NCI-H510A (cell line): ENCODE results near the gene SLC25A19.
"Not testable (repeated sequence)": the region's sequence is repeated elsewhere in the genome, so short reads cannot be mapped to it uniquely, and the experiment has no call there.

Experiments
- DNase-seq: peaks from one replicate; lab custom pipeline; 2025; lab: John Stamatoyannopoulos, UW

SLC25A19 gene

DNA sequence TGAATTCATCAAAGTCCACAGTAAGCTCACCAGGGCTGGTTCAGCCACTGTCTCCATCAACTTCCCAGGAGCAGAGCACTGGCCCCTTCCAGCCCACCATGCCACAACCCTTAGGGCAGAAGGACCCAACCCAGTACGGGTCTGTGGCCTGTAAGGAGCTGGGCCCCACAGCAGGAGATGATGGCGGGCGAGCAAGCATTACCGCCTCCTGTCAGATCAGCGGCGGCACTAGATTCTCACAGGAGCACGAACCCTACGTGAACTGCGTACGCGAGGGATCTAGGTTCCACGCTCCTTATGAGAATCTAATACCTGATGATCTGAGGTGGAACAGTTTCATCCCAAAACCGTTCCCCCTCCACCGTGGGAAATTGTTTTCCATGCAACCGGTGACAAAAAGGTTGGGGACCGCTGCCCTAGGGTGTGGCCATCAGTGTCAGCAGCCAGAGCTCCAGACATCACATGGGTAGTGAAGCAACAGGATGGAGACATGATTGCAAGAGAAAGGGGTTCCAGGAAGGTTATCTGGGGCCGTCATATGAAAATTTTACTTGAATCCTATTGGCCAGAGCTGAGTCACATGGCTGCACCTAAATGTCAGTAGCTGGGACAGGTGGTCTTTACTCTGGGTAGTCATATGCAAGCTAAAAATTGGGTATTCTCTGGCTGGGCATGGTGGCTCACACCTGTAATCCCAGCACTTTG, 12.4 kb upstream of the SLC25A19 start:
- DNase-seq, result no peak

DNA sequence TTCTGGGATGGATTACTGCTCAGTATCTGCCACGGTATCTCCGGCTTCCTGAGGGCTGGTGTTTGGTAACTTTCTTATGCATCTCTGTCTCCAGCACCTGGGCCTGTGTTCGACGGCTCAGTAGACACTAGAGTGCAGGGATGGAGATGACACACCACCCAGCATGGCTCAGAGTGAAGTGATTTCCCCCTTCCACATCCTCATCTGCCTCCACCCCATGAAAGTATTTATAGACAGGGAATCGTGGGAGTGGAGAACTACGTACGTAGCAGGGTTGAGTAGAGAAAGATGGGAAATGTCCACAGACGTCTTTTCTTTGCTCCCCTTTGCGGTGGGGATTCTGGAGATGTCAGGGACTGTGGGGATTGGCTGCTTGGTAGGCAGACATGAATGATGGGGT, 11.8 kb upstream of the SLC25A19 start:
- DNase-seq, result no peak

DNA sequence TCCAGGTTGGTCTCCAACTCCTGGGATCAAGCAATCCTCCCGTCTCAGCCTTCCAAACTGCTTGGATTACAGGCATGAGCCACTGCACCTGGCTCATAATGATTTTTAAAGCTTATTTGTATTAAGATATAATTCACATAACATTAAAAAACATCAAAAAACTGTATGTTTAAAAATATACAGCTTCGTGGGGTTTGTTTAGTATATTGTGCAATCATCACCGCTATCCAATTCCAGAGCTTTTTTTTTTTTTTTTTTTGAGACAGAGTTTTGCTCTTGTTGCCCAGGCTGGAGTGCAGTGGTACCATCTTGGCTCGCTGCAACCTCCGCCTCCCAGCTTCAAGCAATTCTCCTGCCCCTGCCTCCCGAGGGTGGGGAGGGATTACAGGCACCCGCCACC, 11.0 kb upstream of the SLC25A19 start:
- DNase-seq, result no peak

DNA sequence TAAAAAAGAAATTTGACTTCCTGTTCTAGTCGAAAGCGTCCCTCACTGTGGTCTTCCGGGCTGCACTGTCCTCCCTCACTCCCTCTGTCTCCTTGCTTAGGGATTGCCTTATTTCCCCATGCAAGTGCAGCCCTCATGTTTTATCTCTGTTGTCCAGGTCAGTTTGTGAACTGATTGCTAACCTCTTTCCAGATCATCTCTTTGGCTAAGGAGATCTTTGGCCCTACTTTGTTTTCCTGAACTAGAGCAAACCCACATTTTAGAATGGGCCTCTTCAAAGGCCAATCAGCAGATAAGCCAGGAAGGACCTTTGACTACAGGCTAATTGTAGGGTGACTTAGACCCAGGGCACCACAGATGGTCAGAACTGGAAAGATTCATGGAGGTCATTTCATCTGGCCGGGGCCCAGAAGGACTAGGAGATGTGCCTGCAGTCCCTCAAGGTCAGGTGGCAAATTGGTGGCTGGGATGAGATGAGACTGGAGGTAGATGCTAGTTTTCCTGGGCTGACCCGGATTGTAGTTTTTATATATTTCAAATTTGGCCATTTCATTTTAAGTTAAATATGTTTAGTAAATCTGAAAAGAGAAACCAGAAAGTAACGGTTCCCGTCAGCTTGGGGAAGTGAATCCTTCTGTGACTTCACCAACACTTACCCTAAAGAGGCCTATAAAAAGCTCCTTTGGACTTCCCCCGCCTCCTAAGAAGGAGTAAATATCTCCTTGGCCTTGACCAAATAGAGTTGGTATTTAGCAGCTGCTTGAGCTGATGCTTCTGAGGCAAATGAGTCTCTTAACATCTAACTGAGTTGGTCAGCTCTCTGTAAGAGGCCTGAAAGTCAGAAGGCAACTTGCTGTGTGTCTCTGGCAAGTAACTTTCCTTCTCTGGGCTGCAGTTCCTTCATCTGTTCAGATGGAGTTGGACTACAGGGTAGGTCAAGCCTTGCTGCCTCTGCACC, 6.2 kb upstream of the SLC25A19 start:
- DNase-seq, result no peak

DNA sequence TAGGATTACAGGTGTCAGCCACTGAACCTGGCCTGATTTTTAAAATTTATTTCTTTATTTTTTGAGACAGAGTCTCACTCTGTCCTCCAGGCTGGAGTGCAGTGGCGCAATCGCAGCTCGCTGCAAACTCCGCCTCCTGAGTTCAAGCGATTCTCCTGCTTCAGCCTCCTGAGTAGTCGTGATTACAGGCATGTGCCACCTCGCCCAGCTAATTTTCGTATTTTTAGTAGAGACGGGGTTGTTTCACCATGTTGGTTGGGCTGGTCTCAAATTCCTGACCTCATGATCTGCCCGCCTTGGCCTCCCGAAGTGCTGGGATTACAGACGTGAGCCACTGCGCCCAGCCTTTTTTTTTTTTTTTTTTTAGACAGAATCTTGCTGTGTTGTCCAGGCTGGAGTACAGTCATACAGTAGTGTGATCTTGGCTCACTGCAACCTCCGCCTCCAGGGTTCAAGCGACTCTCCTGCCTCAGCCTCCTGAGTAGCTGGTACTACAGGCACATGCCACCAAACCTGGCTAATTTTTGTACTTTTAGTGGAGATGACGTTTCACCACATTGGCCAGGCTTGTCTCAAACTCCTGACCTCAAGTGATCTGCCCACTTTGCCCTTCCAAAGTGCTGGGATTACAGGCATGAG, 3.7 kb upstream of the SLC25A19 start:
- not testable (repeated sequence) for DNase-seq

DNA sequence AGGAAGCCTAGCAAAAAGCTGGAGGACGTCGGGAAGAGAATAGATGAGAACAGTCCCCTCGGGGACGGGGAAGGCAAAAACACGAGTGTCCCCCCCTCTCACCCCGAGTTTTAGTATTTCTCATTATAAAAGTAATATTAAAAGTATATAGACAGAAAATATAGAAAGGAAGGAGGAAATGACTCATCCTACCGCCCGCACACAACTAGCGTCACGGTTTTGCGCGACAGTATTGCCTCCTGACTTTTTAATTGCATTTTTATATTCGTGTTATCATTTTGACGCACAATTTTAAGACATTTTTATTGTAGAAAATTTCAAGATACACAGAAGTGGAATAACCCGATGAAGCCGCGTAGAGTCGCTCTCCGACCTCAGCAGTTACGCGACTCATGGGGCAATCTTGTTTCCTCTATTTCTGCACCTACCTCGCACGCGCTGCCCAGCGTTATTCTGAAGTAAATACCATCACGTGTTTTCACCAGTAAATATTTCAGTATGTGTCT, 652 bp upstream of the SLC25A19 start:
- no peak for DNase-seq

DNA sequence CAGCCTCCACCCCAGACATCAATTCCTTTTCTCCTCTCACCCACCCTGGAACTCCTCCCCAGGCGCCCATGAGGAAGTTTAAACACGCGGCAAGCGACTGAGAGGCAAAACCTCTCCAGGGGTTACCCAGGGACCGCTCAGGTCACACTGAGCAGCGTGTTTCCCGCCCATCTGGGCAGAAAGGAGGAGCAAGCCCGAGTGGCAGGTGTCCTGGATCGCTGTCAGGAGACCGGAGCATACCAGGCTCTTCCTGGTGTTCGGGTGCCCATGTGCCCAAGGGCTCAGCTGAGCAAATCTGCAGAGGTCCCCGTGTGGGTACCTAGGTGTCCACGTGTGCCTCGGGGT, 491 bp downstream of the SLC25A19 start:
- DNase-seq, result peak; percentile 70

DNA sequence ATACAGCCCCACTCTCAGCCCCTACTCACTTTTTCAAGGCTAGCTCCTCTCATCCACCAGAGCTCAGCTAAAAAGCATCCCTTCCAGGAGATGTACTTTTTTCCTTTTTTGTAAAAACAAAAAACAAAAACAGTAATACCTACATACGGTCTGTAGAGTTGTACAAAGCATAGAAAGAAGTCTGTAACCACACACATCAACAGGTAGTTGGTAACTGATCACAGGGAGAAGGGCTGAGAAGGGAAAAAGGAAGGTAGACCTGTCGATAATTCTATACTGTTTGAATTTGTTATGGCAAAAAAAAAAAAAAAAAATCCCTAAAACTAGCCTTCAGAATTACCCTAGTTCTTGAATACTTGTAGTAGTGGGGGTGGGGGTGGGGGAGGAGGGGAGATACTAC, 874 bp downstream of the SLC25A19 start:
- no peak for DNase-seq

DNA sequence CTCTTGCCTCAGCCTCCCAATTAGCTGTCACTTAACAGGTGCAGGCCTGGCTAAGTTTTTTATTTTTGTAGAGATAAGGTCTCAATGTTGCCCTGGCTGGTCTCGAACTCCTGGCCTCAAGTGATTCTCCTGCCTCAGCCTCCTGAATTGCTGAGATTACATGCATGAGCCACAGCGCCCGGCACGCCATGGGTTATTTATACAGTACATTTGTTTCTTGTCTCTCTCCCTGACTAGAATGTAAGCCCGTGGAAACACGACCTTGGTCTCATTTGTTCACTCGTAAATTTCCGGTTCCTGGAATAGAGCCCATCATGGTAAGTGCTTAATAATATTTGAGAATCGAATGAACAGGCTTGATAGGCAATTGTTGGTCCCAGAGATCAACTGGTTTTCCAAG, 2.0 kb downstream of the SLC25A19 start:
- DNase-seq, result no peak

DNA sequence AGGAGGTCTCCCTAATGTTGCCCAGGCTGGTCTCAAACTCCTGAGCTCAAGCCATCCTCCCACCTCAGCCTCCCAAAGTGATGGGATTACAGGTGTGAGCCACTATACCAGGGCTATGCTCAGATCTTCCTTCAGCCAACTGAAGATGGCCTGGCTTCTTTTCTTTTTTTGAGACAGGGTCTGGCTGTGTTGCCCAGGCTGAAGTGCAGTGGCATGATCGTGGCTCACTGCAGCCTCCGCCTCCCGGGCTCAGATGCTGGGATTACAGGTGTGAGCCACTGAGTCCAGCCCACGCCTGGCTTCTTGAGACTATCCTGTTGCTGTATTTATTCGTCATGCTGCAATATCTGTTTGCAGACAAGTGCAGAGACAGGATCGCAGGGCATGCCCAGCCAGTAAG, 4.1 kb downstream of the SLC25A19 start:
- DNase-seq, result no peak

DNA sequence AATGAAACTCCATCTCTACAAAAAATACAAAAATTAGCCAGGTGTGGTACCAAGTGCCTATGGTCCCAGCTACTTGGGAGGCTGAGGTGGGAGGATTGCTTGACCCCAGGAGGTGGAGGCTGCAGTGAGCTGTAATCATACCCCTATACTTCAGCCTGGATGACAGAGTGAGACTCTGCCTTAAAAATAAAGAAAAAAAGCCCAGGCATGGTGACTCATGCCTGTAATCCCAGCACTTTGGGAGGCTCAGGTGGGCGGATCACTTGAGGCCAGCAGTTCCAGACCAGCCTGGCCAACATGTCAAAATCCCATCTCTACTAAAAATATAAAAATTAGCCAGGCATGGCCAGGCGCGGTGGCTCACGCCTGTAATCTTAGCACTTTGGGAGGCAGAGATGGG, 9.0 kb downstream of the SLC25A19 start:
- DNase-seq, result not testable (repeated sequence)

DNA sequence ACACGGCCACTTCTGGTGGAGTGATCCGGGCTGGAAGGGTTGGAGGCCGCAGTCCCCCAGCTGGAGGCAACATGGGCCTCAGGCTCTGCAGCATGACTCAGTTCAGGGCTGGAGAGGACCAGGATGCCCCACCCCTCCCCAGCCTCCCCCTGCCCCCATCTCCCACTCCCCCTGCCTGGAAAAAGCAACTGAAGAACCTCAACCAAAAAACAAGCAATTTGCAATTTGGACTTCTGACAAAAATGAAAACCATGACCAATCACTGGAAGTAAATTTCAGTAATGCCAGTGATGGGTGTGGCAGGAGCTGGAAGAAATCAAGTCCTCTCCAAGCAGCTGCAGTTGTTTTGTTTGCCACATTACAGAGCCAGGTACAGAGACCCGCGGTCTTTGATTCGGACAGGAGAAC, 11.6 kb downstream of the SLC25A19 start:
- DNase-seq, result no peak

DNA sequence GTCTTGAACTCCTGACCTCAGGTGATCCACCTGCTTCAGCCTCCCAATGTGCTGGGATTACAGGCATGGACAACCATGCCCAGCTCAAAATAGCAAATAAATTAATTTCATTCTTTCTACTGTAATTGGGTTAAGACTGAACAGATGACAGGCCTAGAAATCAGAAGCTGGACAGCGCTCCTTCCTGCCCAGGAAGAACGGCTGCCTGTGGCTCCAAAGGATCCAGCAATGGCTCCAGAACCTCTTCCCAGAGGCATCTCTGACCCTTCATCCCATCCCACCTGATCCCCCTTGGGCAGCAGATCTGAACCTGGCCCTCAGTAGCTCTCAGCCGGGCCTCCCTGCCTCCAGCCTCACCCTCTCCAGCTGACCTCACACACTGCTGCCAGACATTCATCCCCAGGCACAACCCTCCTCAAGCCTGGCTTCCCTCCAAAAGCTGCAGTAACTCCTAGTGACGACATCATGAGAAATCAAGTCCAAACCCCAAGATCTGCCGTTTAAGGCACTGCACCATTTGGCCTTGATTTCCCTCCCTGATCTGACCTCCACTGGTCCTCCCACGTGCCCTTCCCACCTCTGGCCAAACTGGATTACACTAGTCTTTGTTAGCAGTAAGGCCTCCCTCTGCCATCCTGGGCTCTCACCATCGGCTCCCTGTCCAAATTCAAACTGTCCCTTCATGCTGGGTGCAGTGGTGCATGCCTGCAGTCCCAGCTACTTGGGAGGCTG, 15.1 kb downstream of the SLC25A19 start:
- no peak for DNase-seq

DNA sequence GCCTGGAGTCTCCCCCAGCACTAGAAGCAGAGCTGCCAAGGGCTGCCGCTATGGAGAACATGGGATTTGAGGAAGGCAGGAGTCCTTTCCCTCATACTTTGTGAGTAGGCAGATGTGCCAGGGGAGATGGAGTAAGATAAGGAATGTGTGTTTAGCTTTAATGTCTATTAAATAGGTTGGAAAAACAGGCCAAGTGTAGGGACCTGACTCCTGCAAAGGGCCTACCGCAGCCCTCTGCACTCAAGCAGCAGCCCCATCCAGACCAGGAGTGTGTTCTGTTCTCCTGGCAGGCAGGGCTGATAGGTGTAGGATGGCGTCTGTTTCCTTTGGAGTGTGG, 16.4 kb downstream of the SLC25A19 start:
- DNase-seq, result no peak

DNA sequence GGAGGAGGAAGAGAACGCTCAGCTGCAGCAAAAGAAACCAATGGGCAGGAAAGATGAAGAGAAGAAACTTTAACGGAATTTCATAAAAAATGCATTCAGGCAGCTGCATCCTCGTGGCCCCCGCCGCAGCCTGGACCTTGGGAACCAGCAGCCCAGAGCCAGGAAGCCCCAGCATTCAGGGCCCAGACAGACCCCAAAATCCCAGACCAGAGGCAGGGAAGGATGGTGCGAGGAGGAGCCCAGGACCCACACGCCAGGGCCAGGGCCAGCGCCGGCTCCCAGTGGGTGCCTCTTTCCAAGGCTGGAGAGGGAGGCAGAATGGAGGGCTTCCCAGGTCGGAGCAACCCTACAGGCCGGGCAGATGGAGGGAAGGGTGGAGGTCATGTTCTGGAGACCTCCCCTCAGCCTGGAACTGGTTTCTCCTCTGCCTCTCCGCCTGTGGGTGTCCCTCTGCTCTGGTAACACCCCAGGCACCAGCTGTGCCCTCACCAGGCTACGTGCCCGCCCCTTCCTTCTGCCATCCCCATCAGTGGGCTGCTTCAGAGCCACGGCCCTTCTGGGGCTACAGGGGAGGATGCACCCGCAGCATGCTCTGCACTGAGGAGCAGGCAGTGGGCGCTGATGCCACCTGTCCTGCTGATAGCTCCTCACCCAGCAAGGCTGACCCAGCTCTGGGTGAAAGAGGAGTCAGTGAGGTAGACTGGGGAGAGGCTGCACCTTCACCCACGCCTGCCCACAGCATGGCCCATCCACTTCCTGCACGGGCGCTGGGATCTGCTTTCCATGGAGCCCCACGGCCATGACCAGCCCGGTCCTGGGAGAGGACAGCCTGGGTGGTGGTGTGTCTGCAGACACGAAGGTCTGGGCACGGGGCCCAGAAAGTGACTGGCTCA, 17.0 kb downstream of the SLC25A19 start:
- no peak for DNase-seq

DNA sequence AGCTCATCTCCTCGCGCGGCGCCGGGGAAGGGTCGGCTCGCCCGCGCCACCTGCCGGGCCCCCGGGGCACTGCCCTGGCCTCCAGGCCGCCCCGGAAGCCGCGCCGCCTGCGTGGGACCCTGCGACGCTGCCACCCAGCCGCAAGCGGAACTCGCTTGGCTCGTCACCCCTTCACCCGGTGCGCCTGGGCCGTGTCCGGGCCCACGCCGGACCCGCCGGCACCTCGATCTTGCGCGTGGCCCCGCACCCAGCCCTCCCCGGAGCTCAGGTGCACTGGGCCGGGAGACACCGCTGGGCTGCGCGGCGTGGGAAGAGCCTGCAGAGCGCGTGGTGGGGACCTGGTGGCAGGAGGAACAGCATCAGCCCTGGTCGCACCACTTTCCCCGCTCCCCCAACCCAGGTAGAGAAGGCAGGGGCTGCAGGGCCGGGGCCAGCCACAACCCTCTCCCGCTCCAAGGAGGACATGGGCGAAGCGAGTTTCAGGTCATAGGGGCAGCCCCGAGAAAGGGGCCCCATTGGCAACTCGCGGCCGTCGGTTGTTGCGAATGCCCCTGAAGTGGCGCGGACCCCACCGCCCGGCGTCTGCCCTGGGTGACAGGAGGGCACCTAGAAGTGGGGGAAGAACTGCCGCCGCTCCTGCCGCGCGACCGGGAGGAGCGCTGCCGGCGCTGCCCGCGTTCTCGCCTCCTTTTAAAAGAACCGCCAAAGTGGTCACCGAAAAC, 17.8 kb downstream of the SLC25A19 start:
- peak; percentile 75 for DNase-seq

DNA sequence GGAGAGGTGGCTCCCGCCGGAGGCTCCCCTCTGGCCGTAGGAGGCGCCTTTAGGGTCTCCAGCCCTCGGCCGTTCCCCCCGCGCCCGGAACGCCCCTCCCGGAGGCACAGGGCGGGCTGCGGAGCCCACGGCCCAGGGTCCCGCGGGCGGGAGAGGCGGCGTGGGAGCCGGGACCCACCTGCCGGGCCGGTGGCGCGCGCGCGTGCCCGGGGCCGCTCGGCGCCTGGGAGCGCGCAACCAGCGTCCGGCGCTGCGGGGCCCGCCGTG, 18.3 kb downstream of the SLC25A19 start, which contains the start of gene MIF4GD:
MIF4GD (minus strand) TSS at position 266 of the 267 bp plus-strand sequence. CDS start 1,036 bp downstream, outside the sequence.
- no peak for DNase-seq

DNA sequence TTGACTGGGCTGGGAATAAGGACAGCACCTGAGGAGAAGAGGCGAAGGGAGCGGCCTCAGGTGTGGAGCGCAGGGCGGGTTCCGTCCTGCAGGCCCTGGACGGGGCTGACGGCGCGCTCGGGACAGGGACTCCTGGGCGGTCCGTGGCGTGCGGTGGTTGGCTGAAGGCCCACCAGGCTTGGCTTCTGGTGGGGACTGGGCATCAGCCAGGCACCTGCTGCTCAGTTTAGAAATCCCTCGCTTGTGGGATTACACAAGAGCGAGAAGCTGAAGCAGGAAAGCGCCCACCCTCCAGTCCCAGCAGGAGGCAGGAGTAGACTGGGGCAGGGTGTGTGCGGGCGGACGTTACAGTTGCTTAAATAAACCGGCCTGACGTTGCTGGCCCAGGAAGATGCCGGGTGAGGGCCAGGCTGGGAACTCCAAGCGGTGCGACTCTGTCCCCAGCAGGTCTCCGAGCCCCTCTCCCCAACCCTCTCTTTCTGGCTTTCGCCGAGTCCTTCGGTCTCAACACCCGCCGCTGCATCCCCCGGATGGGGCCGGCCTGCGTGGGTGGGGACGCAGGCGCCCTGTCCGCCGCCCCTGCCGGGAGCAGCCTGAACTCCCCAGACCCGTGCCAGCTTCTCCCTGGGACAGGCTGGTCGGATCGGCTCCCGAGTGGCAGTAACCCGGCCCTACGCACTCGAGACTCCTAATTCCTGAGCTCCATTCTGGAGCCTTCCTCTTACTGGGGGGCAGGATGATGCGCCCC, 18.8 kb downstream of the SLC25A19 start:
- DNase-seq, result peak; percentile 47

DNA sequence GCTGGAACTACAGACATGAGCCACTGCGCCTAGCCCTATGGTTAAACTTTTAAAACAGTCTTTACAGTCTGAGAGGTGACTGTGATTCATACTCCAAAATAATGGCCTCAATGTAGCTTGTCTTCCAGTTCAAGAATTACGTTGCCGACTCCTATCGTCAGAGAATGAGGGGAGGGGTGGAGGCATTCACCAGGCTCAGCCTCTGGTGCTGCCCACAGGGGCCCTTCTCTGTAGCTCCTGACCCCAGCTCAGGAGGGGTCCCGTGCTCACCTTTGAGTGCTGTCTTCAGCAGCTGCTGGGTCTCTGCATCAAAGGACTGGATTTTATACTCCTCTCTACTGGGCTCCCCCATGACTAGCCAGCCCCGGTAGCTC, 19.4 kb downstream of the SLC25A19 start:
- DNase-seq, result no peak
